ENCODE measurements around the gene SPTLC3.

SPTLC3 gene

DNA sequence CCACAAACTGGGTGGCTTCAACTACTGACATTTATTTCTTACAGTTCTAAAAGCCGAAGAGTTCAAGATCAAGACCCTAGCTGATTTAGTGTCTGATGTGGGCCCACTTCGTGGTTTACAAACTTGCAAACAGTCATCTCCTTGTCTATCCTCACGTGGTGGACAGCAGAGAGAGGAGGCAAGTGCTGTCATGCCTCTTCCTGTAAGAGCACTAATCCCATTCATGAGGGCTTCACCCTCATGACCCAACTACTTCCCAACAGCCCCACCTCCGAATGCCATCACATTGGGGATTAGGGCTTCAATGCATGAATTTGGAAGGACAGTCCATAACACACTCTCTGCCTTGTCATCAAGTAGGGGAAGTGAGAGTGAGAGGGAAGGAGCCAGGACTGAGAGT is 196.7 kb downstream of the SPTLC3 start:
- DNase-seq (ENCODE audit: low spot score), result no peak
- in situ Hi-C loops (cut with MboI; ENCODE audit: low pct_unique_long_range_greater_than_20kb, low sequenced_read_pairs, unreplicated experiment), result no loop called here
- TF ChIP-seq, protein P1, sequence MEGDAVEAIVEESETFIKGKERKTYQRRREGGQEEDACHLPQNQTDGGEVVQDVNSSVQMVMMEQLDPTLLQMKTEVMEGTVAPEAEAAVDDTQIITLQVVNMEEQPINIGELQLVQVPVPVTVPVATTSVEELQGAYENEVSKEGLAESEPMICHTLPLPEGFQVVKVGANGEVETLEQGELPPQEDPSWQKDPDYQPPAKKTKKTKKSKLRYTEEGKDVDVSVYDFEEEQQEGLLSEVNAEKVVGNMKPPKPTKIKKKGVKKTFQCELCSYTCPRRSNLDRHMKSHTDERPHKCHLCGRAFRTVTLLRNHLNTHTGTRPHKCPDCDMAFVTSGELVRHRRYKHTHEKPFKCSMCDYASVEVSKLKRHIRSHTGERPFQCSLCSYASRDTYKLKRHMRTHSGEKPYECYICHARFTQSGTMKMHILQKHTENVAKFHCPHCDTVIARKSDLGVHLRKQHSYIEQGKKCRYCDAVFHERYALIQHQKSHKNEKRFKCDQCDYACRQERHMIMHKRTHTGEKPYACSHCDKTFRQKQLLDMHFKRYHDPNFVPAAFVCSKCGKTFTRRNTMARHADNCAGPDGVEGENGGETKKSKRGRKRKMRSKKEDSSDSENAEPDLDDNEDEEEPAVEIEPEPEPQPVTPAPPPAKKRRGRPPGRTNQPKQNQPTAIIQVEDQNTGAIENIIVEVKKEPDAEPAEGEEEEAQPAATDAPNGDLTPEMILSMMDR (IDR thresholded peaks at IDR 0.05; ENCODE audit: extremely low read depth, insufficient read depth, missing control alignments), result no peak

DNA sequence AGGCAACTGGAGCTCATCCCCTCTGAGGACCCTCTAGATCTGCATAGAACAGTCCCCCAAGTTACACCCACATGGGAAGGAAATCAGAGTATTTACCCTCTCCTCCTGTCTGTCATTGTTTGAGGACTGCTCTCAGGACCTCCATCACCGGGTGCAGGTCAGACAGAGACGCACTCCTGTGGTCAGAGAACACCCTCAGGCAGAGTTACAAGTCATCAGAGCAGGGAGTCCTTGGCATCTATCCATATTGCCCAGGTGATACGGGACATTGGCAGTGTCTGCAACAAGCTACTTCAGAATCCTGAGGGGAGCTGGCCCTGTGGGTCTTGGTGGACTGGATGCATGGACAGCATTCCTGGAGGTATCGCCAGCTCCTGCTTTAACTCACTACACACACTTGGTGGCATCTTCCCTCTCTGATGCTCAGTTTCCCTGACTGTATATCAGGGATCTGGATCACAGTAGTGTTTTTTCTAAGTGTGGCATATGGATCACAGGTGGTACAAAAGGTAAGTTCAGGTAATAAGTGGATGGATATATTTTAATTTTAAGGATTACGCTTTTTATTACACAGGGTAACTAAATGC is 197.2 kb downstream of the SPTLC3 start:
- in situ Hi-C loops (cut with MboI; ENCODE audit: low pct_unique_long_range_greater_than_20kb, low sequenced_read_pairs, unreplicated experiment), result no loop called here
- TF ChIP-seq, protein P1 (IDR thresholded peaks at IDR 0.05; ENCODE audit: extremely low read depth, insufficient read depth, missing control alignments), result no peak
- DNase-seq (ENCODE audit: low spot score), result no peak

DNA sequence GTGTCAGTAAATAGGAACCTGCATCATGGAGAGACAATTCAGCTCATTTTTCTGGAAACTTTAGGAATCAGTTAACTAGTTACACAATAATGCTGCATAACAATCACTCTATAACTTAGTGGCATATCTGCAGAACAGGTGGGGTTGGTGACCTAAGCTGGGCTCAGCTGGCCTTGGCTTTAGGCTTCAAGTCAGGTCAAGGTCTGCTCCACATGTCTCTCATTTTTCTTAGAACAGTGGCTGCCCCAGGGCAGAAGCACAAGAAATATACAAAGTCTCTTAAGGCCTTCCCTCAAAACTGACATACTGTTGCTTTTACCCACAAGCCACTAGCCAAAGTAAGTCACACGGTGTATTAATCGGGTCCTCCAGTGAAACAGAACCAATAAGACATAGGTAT is 198.2 kb downstream of the SPTLC3 start:
- in situ Hi-C loops (cut with MboI; ENCODE audit: low pct_unique_long_range_greater_than_20kb, low sequenced_read_pairs, unreplicated experiment), result no loop called here
- DNase-seq (ENCODE audit: low spot score), result no peak
- TF ChIP-seq, protein P1 (IDR thresholded peaks at IDR 0.05; ENCODE audit: extremely low read depth, insufficient read depth, missing control alignments), result no peak

DNA sequence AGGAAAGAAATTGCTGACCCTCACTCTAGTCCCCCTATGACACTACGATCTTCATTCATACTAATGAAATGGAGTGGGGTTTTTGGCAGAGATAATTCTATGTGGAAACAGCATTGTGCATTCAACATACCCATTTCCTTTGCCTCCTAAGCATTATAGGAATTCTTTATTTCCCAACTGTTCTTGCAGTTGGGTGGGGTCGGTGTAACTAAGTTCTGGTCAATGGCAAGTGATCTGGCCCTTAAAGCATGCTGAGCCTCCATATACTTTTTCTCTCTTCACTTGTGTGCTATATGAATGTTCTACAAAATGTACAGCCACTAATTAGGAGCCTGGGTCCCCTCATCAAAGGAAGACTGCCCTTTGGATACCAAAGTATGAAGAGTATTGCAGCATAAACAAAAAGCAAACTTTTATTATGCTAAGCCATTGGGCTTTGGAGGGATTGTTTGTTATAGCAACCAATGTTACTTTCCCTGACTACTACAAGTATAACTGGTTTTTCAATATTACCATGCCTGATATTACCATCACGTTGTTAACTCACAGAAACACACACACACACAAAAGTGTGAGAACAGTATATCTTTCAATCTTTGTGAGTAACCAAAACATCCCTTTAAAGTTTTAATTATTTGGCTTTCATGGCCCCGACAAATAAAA is 203.3 kb downstream of the SPTLC3 start:
- in situ Hi-C loops (cut with MboI; ENCODE audit: low pct_unique_long_range_greater_than_20kb, low sequenced_read_pairs, unreplicated experiment), result no loop called here
- DNase-seq (ENCODE audit: low spot score), result no peak
- TF ChIP-seq, protein P1 (IDR thresholded peaks at IDR 0.05; ENCODE audit: extremely low read depth, insufficient read depth, missing control alignments), result no peak

DNA sequence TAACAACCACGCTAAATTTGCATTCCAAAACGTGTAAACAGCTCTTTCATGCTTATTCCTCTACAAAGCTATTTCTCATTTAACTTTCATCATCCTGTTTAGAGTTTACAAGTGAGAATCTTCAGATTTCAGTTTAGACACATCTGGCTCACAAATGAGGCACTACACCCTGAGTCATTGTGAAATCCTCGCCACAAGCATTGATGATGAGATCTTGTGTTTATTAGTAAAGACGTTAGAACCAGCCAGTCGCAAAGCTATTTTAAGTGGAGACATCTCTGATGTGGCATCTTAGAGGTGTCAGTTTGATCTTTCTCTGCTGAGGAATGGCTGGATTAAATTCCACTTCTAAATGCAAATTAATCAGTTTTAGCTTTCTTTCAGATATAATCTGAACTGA is 204.0 kb downstream of the SPTLC3 start:
- in situ Hi-C loops (cut with MboI; ENCODE audit: low pct_unique_long_range_greater_than_20kb, low sequenced_read_pairs, unreplicated experiment), result no loop called here
- no peak for DNase-seq (ENCODE audit: low spot score)
- TF ChIP-seq, protein P1 (IDR thresholded peaks at IDR 0.05; ENCODE audit: extremely low read depth, insufficient read depth, missing control alignments), result no peak

DNA sequence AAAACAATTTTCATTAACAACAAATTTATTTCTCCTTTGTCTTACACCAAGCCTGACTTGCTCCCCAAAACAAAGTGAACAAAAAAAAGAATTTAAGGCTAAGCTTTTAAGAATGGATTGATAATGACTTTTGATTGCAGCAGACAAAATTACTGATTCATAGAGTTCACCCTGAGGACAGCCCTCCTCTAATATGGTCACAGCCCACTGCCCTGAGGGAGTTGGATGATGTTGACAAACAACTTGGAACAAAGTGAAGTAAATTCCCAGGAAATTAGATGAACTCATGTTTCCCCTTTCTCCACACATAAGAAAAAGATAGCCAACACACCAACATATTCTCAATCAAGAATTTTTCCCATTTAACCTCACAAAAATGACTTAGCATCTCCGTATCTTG is 204.6 kb downstream of the SPTLC3 start:
- TF ChIP-seq, protein P1 (IDR thresholded peaks at IDR 0.05; ENCODE audit: extremely low read depth, insufficient read depth, missing control alignments), result no peak
- DNase-seq (ENCODE audit: low spot score), result no peak
- in situ Hi-C loops (cut with MboI; ENCODE audit: low pct_unique_long_range_greater_than_20kb, low sequenced_read_pairs, unreplicated experiment), result no loop called here
